Fibroblast of lung (primary cell): Measurements from ENCODE around the gene LCN10. TPM values are rescaled to one million over a fixed set of nuclear protein-coding genes. Genes with fewer than 3 reads are reported as not detected.

Experiments used
- DNase-seq, 2 donors: peaks; one replicate each; pipeline versions ENCODE4 v3.0.0 to v3.0.0-alpha.2; 2010; ENCODE audit warnings: low read depth in 2 of 2
- H2AFZ ChIP-seq: 2 replicates; pipeline ENCODE4 v1.5.1; 2012; ENCODE audit warnings: low read length, control low read depth, inconsistent platforms
- H3K27ac ChIP-seq: 2 replicates; pipeline ENCODE4 v1.5.1; 2011; ENCODE audit warnings: low read length, control low read depth; ENCODE audit not compliant: insufficient read depth
- H3K27me3 ChIP-seq: 2 replicates; pipeline ENCODE4 v1.5.1; 2011; ENCODE audit warnings: mild to moderate bottlenecking, low read length; ENCODE audit not compliant: control insufficient read depth, insufficient read depth
- H3K36me3 ChIP-seq: 2 replicates; pipeline ENCODE4 v1.5.1; 2011; ENCODE audit warnings: low read length; ENCODE audit not compliant: control insufficient read depth, insufficient read depth
- H3K4me1 ChIP-seq: 2 replicates; pipeline ENCODE4 v1.5.1; 2011; ENCODE audit warnings: low read length; ENCODE audit not compliant: control insufficient read depth, insufficient read depth; ENCODE audit errors: extremely low read depth
- H3K4me2 ChIP-seq: 2 replicates; pipeline ENCODE4 v1.5.1; 2011; ENCODE audit warnings: low read length, control low read depth; ENCODE audit not compliant: insufficient read depth; ENCODE audit errors: extremely low read depth
- H3K4me3 ChIP-seq, 4 experiments: fragments of 200-600 bp in 1 of 4; sonication (generic) in 1 of 4; replicated peaks in 1 of 4; 2 replicates each; pipeline ENCODE4 v1.5.1; 2011 to 2016; ENCODE audit warnings: low read length in 4 of 4, low read depth in 3 of 4, mild to moderate bottlenecking in 3 of 4, control low read depth in 2 of 4, inconsistent platforms in 1 of 4, mixed read lengths in 1 of 4; ENCODE audit not compliant: insufficient read depth in 1 of 4; ENCODE audit errors: control extremely low read depth in 1 of 4
- H3K79me2 ChIP-seq: 2 replicates; pipeline ENCODE4 v1.5.1; 2012; ENCODE audit warnings: mild to moderate bottlenecking, low read length, inconsistent platforms; ENCODE audit not compliant: control insufficient read depth, insufficient read depth
- H3K9ac ChIP-seq: 2 replicates; pipeline ENCODE4 v1.5.1; 2011; ENCODE audit warnings: mild to moderate bottlenecking, low read length, control low read depth; ENCODE audit not compliant: insufficient read depth
- H3K9me3 ChIP-seq: 2 replicates; pipeline ENCODE4 v1.5.1; 2012; ENCODE audit warnings: low read depth, low read length; ENCODE audit not compliant: control insufficient read depth, insufficient read depth
- H4K20me1 ChIP-seq: 2 replicates; pipeline ENCODE4 v1.5.1; 2011; ENCODE audit warnings: low read length; ENCODE audit not compliant: control insufficient read depth, insufficient read depth; ENCODE audit errors: extremely low read depth
- EZH2 ChIP-seq: IDR thresholded peaks from 2 replicates; pipeline ENCODE4 v1.5.1; 2012; ENCODE audit warnings: low read length, control low read depth, mild to moderate bottlenecking; ENCODE audit errors: missing control alignments
- polyA plus RNA-seq, 2 donors: library from polyadenylated mRNA; depleted of rRNA in 1 of 2; stranded (reverse) in 1 of 2; unstranded in 1 of 2; fragments of >200 nt; gene quantifications; 2 replicates each; pipeline ENCODE4 v1.2.1, GENCODE V29; 2011 to 2012; ENCODE audit warnings: missing spikeins in 1 of 2
- total RNA-seq: library from RNA; depleted of rRNA; stranded (reverse); fragments of >200 nt; gene quantifications from 2 replicates; pipeline ENCODE4 v1.2.1, GENCODE V29; 2014
- TF ChIP-seq, protein P1 (sequence below), 2 donors: IDR thresholded peaks in 1 of 2; conservative IDR thresholded peaks in 1 of 2; 1 replicate in 1 of 2; 2 replicates in 1 of 2; pipeline ENCODE4 v1.5.1; 2011 to 2012; ENCODE audit warnings: low read length in 2 of 2, control low read depth in 1 of 2, inconsistent platforms in 1 of 2, low read depth in 1 of 2, mild to moderate bottlenecking in 1 of 2

The LCN10 gene
- total and polyA plus RNA-seq, 2 donors (not counting 1 experiment from before 2014, with no cell fraction given): not detected

DNA sequence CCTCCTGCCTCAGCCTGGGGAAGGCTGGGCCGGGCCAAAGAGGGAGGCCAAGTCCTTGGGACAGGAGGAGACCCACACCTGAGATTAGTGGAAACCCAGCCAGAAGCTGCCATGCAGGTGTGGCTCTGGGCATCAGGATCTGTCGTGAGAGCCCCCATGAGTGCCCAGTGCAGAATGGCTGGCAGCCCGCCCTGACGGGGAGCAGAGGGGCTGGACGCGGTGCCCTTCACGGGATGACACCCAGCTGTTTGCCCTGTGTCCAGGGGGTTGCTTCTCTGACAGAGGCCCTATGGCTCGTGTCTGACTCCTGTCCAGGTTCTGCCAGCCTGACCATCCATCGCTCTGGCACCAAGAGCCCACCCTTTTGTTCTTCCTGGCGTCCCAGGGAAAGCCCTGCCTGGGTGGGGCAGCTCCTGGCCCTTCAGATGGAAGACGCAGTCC is 21.8 kb downstream of the LCN10 start:
- Histone ChIP-seq H3K27me3 (no peaks in the 10 kb centered on the region), H2AFZ (no peak overlapping the region), H3K27ac (no peak overlapping the region), H3K36me3 (peaks cover 24% of the 10 kb centered on the region), H4K20me1 (no peaks in the 10 kb centered on the region), H3K4me2 (no peak overlapping the region), H3K9me3 (no peaks in the 10 kb centered on the region), H3K9ac (no peak overlapping the region), H3K4me1 (peaks cover 7% of the 10 kb centered on the region), H3K4me3 (no peak overlapping the region), H3K79me2 (peaks cover 10% of the 10 kb centered on the region)
- TF ChIP-seq, protein P1, sequence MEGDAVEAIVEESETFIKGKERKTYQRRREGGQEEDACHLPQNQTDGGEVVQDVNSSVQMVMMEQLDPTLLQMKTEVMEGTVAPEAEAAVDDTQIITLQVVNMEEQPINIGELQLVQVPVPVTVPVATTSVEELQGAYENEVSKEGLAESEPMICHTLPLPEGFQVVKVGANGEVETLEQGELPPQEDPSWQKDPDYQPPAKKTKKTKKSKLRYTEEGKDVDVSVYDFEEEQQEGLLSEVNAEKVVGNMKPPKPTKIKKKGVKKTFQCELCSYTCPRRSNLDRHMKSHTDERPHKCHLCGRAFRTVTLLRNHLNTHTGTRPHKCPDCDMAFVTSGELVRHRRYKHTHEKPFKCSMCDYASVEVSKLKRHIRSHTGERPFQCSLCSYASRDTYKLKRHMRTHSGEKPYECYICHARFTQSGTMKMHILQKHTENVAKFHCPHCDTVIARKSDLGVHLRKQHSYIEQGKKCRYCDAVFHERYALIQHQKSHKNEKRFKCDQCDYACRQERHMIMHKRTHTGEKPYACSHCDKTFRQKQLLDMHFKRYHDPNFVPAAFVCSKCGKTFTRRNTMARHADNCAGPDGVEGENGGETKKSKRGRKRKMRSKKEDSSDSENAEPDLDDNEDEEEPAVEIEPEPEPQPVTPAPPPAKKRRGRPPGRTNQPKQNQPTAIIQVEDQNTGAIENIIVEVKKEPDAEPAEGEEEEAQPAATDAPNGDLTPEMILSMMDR (conservative IDR thresholded peaks at IDR 0.05 in 1 of 2, IDR thresholded peaks at IDR 0.05 in 1 of 2; ENCODE audit: low read depth in 1 of 2, low read length in 2 of 2): no peak
- TF ChIP-seq EZH2: no peak
- no peak for DNase-seq

DNA sequence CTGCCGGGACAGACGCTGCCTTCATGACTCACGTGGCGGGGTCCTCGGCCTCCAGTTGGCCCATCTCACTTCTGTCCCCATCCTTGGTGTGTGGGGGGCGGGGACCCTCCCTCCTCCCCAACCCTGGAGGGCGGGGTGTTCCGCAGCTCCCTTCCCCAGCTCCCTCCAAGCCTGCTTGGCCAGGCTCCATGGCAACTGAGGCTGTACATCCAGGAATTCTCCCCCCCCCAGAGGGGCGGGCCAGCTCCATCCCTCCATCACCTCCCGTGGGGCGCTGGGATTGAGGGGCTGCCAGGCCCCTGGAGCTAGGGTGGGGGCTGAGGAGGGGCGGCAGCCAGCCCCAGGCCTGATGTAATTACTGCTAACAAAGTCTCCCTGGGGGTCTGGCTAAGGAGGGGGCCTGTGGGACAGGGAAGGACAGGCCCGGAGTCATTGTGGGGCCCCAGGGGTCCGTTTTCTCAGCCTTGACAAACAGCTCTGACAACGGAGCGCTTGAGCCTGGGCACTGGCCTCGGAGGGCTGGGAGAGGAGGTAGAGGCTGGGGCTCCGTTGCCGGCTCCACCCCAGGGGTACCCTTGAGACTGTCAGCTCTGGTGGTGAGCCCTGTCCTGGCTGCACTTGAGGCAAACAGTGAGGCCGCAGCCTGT is 22.4 kb downstream of the LCN10 start:
- TF ChIP-seq, protein P1 (conservative IDR thresholded peaks at IDR 0.05 in 1 of 2, IDR thresholded peaks at IDR 0.05 in 1 of 2; ENCODE audit: low read depth in 1 of 2, low read length in 2 of 2): no peak
- TF ChIP-seq EZH2: no peak
- Histone ChIP-seq H3K27ac (no peak overlapping the region), H3K27me3 (no peaks in the 10 kb centered on the region), H4K20me1 (no peaks in the 10 kb centered on the region), H2AFZ (no peak overlapping the region), H3K4me2 (no peak overlapping the region), H3K36me3 (peaks cover 21% of the 10 kb centered on the region), H3K79me2 (peaks cover 6% of the 10 kb centered on the region), H3K9ac (no peak overlapping the region), H3K4me1 (peaks cover 3% of the 10 kb centered on the region), H3K4me3 (no peak overlapping the region), H3K9me3 (no peaks in the 10 kb centered on the region)
- peak in 1 of 2 donors; percentile 41 for DNase-seq

DNA sequence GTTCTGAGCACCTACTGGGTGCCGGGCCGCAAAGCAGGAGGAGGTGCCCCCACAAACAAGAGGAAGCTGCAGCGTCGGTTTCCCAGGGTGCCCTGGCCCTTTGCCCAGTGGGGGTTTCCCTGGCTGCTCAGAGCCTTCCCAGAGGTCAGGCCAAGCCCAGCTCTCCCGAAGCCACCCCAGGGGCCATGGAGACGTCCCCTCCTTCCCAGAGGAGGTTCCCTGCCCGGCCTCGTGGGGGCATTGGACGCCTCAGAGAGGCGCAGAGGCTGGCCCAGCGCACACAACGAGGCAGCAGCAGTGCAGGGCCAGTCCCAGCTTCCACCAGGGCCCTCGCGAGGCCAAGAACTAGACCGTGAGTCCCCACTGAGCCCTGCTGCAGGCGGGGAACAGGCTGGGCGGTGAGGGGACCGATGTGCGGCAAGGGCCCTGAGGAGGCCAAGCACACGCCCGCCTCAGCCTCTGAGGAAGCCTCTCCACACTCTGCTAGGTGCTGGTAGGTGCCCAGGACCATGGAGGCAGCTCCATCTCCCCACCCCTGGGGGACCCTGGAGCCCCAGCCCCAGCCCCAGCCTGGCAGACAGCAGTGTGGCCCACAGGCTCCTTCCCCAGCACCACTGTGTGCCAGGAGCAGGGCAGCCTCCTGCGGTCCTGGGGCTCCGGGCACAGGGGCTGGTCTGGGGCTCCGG is 23.4 kb downstream of the LCN10 start:
- Histone ChIP-seq H3K4me2 (no peak overlapping the region), H3K9me3 (no peaks in the 10 kb centered on the region), H3K36me3 (peaks cover 18% of the 10 kb centered on the region), H3K4me3 (no peak overlapping the region), H3K27ac (no peak overlapping the region), H3K9ac (no peak overlapping the region), H4K20me1 (no peaks in the 10 kb centered on the region), H2AFZ (no peak overlapping the region), H3K79me2 (peaks cover 2% of the 10 kb centered on the region), H3K27me3 (peaks cover 2% of the 10 kb centered on the region), H3K4me1 (peaks cover 3% of the 10 kb centered on the region)
- DNase-seq: no peak
- no peak for TF ChIP-seq EZH2
- TF ChIP-seq, protein P1 (conservative IDR thresholded peaks at IDR 0.05 in 1 of 2, IDR thresholded peaks at IDR 0.05 in 1 of 2; ENCODE audit: low read depth in 1 of 2, low read length in 2 of 2): no peak
